GM21576 (cell line): ENCODE data around the gene VCL.
"Not testable (repeated sequence)": the region's sequence is repeated elsewhere in the genome, so short reads cannot be mapped to it uniquely, and the experiment has no call there.

ENCODE experiments used
- ATAC-seq: cut with Tn5 transposase; IDR thresholded peaks from one replicate; pipeline ENCODE4 v1.9.1; 2021; ENCODE audit warnings: mild to moderate bottlenecking, moderate library complexity; ENCODE audit not compliant: unreplicated experiment

VCL gene

DNA sequence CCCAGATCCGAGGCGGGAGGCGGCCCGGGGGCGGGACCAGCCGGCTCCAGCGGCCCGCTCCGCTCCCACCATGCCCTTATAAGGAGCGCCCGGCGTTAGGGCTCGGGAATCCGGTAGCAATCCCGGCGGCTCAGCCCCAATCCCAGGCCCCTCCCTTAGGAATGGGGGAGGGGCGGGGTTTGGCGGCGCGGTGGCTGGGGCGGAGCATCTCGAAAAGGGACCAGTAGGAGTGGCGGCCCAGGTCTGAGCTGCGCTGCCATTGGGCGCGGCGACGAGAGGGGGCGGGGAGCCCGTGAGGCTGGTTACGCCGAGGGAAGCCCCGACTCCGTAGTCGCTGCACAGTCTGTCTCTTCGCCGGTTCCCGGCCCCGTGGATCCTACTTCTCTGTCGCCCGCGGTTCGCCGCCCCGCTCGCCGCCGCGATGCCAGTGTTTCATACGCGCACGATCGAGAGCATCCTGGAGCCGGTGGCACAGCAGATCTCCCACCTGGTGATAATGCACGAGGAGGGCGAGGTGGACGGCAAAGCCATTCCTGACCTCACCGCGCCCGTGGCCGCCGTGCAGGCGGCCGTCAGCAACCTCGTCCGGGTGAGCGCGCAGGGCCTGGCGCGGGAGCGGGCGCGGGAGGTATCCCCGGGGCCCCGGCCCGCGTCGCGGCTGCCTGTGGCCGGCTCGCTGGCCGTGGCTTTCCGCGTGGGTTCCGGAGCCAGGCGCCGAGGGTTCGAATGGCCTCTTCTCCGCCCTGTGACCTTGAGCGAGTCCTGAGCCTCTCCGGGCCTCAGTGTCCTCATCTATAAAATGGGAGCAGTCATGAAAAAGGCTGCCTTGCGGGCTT, at the start of gene VCL:
TSS of gene VCL (plus strand) at position 330 of the 836 bp plus-strand sequence. CDS start at position 422, 92 bp downstream.
- ATAC-seq = peak; percentile 95

DNA sequence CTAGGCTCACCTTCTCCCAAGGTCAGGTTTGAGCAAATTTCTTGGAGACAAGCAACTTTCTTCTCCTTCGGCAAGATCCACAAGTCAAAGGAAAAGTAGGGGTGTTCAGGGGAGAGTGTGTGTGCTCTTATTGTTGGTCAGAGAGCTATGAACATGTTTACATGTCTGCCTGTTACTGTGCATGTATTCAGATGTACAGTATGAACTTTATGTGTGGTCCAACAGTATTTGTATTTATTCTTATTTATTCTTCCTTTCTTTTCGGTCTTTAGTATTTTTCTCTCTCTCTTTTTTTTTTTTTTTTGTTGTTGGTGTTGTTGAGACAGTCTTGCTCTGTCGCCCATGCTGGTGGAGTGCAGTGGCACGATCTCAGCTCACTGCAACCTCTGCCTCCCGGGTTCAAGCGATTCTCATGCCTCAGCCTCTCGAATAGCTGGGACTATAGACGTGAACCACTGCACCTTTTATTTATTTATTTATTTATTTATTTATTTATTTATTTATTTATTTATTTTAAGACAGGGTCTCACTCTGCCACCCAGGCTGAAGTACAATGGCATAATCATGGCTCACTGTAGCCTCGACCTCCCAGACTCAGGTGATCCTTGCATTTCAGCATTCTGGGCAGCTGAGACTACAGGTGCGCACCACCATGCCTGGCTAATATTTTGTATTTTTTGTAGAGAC, 48.8 kb upstream of the VCL start:
- no peak for ATAC-seq

DNA sequence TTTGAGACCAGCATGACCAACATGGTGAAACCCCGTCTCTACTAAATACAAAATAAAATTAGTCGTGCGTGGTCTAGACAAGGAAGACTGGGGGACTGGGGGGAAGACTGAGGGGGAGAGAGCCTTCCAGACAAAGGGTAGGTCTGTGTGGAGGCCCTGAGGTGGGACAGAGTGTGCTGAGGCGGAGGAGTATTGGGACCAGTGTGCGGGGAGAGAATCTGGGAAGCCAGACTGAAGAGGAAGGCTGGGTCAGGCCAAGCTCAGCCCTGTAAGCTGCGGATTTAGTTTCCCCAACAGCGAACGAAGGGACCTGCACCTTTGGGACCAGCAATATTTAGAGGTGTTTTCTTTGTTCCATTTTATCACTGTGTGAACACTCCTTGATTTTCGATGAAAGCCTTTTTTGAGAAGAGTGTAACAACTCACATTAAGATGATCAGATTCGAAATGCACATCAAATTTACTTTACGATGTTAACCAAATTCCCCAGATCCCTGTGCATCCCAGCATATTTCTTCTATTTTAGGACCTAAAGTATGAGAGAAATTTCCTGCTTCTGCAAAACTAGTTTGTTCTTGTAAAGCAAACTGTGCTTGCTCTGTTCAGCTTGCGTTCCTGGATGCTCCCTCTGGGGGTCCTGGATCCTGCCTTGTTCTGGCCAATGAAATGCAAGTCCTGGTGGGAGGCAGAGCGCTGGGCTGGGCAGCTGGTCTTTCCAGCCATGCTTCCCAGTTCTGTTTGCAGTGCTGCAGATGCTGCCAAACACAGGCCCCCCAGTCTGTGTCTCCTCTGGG, 47.6 kb upstream of the VCL start:
- ATAC-seq = no peak

DNA sequence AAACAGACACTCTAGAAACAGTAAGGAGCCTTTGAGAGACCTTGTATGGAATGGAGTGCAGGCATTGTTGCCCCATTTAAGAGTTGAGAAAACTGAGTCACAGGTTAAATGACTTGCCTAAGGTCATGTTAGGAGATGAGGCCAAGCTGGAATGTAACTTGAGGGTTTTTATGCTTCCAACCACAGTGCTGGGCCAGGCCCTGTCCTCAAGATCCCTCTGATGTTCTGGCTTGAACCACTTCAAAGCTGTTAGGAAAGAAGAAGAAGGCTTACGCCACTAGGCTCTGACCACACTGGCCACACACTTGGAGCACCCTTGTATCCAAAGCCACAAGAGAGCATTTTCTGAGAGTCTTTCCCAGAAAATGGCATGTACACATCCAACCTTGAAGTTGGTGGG, 44.3 kb upstream of the VCL start:
- no peak for ATAC-seq

DNA sequence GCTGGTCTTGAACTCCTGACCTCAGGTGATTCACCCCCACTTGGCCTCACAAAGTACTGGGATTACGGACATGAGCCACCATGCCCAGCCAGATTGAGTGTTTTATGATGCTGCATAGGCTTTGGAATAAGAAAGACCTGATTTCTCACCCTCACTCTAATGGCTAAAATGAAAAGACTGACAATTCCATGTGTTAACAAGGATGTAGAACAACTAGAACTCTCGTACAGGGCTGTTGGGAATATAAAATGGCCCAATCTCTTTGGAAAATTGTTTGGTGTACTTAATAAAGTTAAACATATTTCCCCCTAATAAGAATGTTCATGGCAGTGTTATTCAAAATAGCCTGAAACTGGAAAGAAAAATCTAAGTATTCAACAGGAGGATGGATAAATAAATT, 43.2 kb upstream of the VCL start:
- no peak for ATAC-seq

DNA sequence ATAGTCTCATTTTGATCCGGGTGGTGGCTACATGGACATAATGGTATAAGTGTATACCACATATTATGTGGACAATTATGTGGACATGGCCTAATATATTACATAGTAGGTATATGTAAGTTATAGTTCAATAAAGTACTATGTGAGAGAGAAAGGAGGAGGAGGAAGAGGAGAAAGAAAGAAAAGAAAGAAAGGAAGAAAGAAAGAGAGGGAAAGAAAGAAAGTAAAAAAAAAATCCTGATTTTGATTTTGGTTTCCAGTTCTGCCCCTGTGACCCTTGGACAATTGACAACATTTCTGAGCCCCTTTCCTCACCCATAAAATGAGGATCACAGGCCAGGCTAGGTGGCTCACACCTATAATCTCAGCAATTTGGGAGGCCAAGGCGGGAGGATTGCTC, 42.2 kb upstream of the VCL start:
- ATAC-seq = no peak

DNA sequence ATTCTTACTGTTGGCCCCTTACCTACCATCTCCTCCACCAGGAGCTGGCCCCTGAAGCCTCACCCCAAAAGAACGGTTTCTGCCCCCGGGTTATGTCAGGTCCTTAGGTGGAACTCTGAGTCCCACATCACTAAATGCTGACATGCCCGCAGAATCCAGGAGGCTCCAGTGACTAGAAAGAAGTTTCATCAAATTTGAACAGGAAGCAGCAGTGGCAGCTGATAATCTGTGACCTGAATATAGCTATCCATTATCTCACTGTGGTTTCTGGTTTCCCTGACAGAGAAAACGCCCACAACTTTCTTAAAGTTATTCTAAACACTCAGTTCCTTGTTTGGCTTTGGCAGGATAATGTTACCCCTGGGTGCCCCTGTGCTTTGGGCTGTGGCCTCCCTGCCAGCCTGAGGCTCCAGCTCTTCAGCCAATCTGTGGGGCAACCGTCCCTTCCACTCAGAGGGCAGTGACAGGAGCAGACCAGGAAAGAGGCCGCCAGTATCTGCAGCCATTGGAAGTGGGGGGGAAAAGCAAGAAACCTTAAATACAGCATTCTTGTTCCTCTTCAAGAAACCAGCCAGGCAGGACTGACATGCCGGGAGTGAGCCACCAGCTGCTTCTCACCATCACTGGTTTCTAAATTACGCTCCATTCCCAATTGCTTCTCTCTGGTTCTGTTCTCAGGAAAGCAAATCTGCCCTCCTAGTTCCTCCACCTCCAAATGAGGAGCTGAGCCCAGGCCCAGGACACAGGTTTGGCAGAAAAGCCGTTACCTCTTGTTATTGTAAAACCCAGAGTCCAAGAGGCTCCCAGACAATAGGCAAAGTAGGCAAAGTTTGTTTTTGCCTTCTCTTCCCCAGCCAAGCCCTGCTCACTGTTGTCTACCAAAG, 41.2 kb upstream of the VCL start:
- peak; percentile 41 for ATAC-seq

DNA sequence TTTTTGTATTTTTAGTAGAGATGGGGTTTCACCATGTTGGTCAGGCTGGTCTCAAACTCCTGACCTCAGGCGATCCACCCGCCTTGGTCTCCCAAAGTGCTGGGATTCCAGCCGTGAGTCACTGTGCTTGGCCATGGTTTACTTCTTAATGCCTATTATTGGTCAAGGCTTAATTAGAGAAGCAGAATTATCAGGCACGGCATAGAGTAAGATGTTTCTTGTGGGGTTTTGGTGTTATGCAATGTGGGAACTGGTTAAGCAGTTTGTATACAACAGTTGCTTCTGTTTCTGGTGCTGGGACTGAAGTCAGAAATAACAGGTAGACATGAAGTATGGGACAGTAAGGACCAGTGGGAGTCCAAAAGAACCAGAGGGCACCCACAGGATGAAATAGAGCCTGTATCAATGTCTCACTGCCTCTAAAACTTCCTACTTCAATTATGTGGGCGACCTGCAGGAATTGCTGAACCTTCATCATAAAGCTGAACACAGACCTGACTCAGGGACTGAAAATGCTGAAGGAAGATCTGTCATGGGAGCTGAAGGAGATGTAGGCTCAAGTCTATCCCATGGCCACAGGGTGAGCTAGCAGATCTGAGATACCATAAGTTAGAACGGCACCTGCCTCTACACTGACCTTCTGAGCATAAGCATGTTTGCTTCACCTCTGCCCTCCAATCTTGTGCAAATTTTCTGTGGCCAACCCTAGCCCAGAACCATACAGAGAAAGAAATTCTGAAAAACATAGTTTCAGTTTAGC, 38.3 kb upstream of the VCL start:
- no peak for ATAC-seq

DNA sequence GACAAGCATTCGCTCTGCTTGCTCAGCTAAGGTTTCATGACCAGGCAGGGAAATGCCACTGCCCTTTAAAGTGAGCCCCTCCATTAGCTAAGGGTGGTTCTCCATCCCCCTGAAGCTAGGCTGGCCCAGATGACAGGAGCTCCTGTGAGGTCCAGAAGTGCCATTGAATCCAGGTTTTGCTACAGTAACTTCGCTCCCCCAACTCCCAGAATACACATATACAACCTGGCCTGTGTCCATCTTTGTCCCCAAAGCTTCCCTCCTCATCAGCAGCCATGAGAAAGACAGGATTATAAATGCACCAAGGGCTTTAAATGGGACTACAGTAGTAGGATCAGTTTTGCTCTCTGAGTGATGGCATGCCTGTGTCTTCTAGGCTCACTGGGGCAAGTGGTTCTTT, 35.5 kb upstream of the VCL start:
- no peak for ATAC-seq

DNA sequence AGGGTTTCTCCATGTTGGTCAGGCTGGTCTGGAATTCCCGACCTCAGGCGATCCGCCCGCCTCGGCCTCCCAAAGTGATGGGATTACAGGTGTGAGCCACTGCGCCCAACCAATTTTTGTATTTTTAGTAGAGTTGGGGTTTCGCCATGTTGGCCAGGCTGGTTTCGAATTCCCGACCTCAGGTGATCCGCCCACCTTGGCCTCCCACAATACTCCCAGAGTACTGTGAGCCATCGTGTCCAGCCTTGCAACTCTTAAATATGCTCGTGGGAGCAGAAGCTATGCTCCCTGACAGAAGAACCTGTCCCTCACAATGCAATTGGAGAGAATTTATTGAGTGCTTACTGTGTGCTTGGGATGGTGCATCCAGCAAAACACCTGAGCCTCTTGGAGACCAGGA, 34.4 kb upstream of the VCL start:
- not testable (repeated sequence) for ATAC-seq

DNA sequence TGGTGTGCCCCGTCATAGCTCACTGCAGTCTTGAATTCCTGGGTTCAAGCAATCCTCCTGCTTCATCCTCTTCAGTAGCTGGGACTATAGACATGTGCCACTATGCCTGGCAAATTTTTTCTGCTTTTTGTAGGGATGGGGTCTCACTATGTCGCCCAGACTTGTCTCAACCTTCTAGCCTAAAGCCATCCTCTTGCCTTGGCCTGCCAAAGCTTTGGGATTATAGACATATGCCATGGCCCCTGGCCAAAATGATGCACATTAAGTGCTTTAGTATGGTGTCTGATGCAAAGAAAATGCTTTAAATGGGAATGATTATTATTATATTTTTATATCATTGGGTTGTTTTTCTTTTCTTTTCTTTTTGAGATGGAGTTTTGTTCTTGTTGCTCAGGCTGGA, 33.2 kb upstream of the VCL start:
- no peak for ATAC-seq

DNA sequence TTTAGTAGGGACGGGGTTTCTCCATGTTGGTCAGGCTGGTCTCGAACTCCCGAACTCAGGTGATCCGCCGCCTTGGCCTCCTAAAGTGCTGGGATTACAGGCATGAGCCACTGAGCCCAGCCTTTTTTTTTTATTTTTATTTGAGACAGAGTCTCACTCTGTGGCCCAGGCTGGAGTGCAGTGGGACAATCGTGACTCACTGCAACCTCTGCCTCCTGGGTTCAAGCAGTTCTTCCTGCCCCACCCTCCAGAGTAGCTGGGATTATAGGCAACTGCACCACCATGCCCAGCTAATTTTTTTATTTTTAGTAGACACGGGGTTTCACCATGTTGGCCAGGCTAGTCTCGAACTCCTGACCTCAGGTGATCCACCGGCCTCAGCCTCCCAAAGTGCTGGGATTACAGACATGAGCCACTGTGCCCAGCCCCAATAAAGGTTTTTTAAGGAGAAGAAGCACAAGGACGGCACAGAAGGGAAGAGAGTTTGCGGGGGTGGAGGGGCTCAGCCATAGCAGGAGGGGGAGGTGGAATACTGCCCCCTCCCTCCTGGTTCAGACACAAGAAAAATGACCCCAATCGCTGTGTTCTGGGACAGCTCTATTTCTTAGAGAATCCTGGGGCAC, 32.5 kb upstream of the VCL start:
- not testable (repeated sequence) for ATAC-seq

DNA sequence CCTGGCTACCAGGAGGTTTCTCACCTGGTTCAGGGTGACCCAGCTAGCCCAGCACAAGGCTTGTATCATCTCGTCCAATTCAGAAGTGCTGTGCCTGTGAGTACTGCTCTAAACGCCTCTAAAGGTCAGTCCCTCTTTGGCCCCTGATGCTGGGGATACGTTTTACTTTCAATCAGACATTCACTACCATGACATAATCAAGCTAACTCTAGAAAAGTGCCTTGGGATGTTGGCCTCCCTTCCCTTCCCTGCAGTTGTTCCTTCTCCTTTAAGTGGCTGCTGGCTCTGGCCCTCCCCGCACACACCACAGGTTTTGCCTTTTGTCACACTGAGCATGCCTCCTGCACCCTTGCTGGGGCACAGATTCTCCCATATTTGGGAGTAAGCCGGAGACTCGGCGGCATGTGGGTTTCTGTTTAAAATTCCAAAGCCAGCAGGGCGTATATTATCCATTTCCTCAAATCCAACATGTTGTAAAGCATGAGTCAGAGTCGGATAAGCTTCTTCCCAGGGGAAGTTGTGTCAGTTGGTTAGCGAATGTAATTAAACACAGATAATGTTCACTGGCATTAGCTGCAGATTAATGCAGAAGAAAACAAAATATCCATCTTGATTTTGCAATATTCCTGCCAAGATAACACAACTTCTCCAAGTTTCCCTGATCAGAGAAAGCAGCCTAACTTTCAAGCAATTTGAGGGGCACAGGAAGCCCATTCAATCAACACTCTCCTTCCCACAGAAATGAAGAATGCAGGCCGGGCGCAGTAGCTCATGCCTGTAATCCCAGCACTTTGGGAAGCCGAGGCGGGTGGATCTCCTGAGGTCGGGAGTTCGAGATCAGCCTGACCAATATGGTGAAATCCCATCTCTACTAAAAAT, 31.8 kb upstream of the VCL start:
- no peak for ATAC-seq

DNA sequence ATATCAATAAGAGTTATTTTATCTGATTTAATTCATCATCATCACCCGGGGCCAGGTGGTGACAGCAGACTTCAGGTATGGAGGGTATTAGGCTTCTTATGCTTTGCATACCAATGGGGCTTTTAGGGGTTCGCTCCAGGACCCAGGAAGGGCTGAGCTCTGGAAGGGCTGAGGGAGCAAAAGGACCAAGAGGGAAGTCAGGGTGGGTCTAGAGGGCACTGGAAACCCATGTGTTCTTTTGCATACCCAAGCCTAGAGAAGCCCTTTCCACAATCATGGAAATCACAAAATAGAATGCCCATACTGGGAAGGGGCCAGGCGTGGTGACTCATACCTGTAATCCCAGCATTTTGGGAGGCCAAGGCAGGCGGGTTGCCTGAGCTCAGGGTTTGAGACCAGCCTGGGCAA, 30.9 kb upstream of the VCL start:
- ATAC-seq = no peak

DNA sequence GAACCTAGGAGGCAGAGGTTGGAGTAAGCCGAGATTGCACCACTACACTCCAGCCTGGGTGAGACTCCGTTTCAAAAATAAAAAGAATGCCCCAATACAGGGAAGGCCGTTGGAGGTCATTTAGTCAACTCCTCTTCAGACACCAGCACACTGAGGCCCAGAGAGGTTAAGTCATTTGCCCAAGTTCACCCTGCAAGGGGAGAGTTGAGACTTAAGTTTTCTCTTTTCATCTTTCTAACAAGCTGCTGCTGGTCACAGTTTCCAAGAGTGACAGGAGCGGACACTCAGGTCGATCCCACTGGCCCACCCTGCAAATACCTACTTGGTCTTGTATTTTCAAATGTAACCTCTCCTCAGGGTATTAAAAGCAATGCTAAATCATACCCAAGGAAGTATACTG, 30.4 kb upstream of the VCL start:
- ATAC-seq = no peak

DNA sequence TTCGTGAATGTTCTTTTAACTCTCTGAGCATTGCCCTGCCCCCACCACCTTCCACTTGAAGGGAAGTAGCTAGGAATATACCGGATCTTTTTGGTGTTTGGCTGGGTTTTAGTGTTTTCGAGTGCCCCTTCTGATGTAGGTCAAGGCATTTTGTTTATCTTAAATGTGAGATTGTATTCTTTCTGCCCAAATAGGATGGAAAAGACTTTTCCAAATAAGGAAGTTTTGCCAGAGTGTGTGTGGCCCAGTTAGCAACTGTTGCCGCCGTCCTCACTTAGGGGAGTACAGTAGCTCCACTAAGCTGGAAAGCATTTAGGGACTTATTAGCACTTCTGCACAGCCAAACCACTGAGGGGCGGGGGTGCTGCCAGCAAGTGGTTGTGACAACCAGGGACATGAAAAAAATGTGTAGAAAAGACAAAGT, 29.8 kb upstream of the VCL start:
- no peak for ATAC-seq

DNA sequence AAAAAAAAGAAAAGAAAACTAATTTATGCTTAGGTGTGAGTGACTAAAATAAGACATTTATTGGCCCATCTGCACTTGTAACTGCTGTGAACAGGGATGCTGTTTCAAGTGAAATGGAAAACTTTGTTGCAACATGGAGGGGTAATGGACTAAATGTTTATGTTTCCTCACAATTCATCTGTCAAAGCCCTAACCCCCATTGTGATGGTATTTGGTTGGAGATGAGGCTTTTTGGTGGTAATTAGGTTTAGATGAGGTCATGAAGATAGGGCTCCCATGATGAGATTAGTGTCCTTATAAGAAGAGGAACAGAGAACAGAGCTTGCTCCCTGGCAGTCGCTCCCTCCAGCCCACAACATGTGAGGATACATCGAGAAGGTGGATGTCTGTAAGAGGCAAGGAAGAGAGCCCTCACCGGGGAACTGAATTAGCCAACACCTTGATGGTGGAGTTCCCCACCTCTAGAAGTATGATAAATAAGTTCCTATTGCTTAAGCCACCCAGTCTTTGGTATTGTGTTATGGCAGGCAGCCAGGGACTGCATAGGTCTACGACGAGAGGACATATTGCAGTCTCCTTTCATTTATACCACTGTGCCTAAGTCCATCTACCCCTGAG, 28.6 kb upstream of the VCL start:
- ATAC-seq = no peak

DNA sequence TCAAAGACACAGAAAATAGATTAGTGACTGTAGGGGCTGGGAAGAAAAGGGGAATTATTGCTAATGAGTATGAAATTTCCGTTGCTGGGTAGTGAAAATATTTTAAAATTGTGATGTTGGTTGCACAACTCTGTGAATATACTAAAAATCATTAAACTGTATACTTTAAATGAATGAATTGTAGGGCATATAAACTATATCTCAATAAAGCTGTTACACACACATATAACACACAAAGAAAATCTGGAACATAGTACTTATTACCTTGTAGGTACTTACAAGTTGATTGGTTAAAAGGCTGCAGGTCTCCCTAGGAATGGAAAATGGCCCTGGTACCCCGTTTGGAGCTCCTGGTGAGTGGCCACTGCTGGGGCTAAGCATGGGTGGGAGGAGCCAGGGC, 27.1 kb upstream of the VCL start:
- no peak for ATAC-seq
